Neural cell (in vitro differentiated cells): ENCODE data around the gene RBFOX2. TPM values are rescaled to one million over a fixed set of nuclear protein-coding genes. Genes with fewer than 3 reads are reported as not detected.
"Not testable (repeated sequence)": the region's sequence is repeated elsewhere in the genome, so short reads cannot be mapped to it uniquely, and the experiment has no call there.

ENCODE experiments used
- H2AFZ ChIP-seq: fragments of 200-600, 300-800 bp; sonication (generic), shearing (Covaris generic); 2 replicates; pipeline ENCODE4 v1.6.0; 2014; ENCODE audit warnings: low read depth, mild to moderate bottlenecking, antibody characterized with exemption, low read length, moderate library complexity
- H3F3A ChIP-seq: fragments of 200-600 bp; shearing (Covaris generic); 2 replicates; pipeline ENCODE4 v1.6.1; 2016; ENCODE audit warnings: mild to moderate bottlenecking, moderate library complexity, mixed read lengths, antibody characterized with exemption, low read length; ENCODE audit not compliant: insufficient read depth, poor library complexity, severe bottlenecking
- H3K27ac ChIP-seq: fragments of 200-600, 300-800 bp; sonication (generic), shearing (Covaris generic); 2 replicates; pipeline ENCODE4 v1.5.1; 2014; ENCODE audit warnings: mild to moderate bottlenecking, low read length, moderate library complexity
- H3K27me3 ChIP-seq: fragments of 300-800, 200-600 bp; sonication (generic), shearing (Covaris generic); 2 replicates; pipeline ENCODE4 v1.6.0; 2014; ENCODE audit warnings: mild to moderate bottlenecking, low read depth, low read length, moderate library complexity; ENCODE audit not compliant: insufficient read depth
- H3K36me3 ChIP-seq: fragments of 300-800, 200-600 bp; sonication (generic), shearing (Covaris generic); 2 replicates; pipeline ENCODE4 v1.5.1; 2014; ENCODE audit warnings: mild to moderate bottlenecking, antibody characterized with exemption, low read length, moderate library complexity; ENCODE audit not compliant: insufficient read depth
- H3K4me2 ChIP-seq: fragments of 300-800, 200-600 bp; sonication (generic), shearing (Covaris generic); 2 replicates; pipeline ENCODE4 v1.6.0; 2014; ENCODE audit warnings: mild to moderate bottlenecking, low read length
- H3K4me3 ChIP-seq: fragments of 300-800, 200-600 bp; sonication (generic), shearing (Covaris generic); 2 replicates; pipeline ENCODE4 v1.5.1; 2014; ENCODE audit warnings: mild to moderate bottlenecking, low read length, moderate library complexity
- H3K79me2 ChIP-seq: fragments of 200-600 bp; shearing (Covaris generic); replicated peaks from 2 replicates; pipeline ENCODE4 v1.6.0; 2014; ENCODE audit warnings: mild to moderate bottlenecking, low read length, moderate library complexity; ENCODE audit not compliant: insufficient read depth
- H3K9ac ChIP-seq: fragments of 300-800, 200-600 bp; sonication (generic), shearing (Covaris generic); 2 replicates; pipeline ENCODE4 v1.6.1; 2016; ENCODE audit warnings: mild to moderate bottlenecking, low read length, mixed read lengths
- H3K9me2 ChIP-seq: fragments of 200-600 bp; shearing (Covaris generic); 2 replicates; pipeline ENCODE4 v1.6.1; 2016; ENCODE audit warnings: mild to moderate bottlenecking, low read length, mixed read lengths; ENCODE audit not compliant: insufficient read depth
- H3K9me3 ChIP-seq: fragments of 200-600, 300-800 bp; sonication (generic), shearing (Covaris generic); 2 replicates; pipeline ENCODE4 v1.6.1; 2016; ENCODE audit warnings: mild to moderate bottlenecking, mixed run types, low read length, moderate library complexity, mixed read lengths
- H4K20me1 ChIP-seq: fragments of 200-600 bp; shearing (Covaris generic); 2 replicates; pipeline ENCODE4 v1.6.1; 2016; ENCODE audit warnings: mild to moderate bottlenecking, mixed run types; ENCODE audit not compliant: insufficient read depth
- EP300 ChIP-seq: fragments of 450-650 bp; conservative IDR thresholded peaks from 2 replicates; pipeline ENCODE4 v1.6.1; 2014; ENCODE audit warnings: antibody characterized with exemption, mild to moderate bottlenecking, moderate library complexity; ENCODE audit not compliant: poor library complexity, severe bottlenecking
- EZH2 ChIP-seq: fragments of 200-600, 300-800 bp; shearing (Covaris generic), sonication (generic); IDR thresholded peaks from 2 replicates; pipeline ENCODE4 v1.6.1; 2014; ENCODE audit warnings: antibody characterized with exemption, low read length, borderline replicate concordance, mild to moderate bottlenecking; ENCODE audit not compliant: insufficient read depth, poor library complexity, severe bottlenecking
- MXI1 ChIP-seq: fragments of 450-650 bp; conservative IDR thresholded peaks from 2 replicates; pipeline ENCODE4 v1.6.1; 2014; ENCODE audit warnings: antibody characterized with exemption, mild to moderate bottlenecking; ENCODE audit not compliant: poor library complexity, severe bottlenecking
- POLR2AphosphoS5 ChIP-seq: IDR thresholded peaks from 2 replicates; pipeline ENCODE4 v1.6.1; 2012
- RAD21 ChIP-seq: fragments of 450-650 bp; conservative IDR thresholded peaks from 2 replicates; pipeline ENCODE4 v1.6.1; 2014; ENCODE audit warnings: antibody characterized with exemption, mild to moderate bottlenecking, moderate library complexity
- SMC3 ChIP-seq: fragments of 450-650 bp; conservative IDR thresholded peaks from 2 replicates; pipeline ENCODE4 v1.6.1; 2014; ENCODE audit warnings: antibody characterized with exemption, mild to moderate bottlenecking, moderate library complexity; ENCODE audit not compliant: poor library complexity
- TAF1 ChIP-seq: IDR thresholded peaks from 2 replicates; pipeline ENCODE4 v1.6.1; 2012; ENCODE audit warnings: low read depth
- polyA plus RNA-seq: library from polyadenylated mRNA; depleted of rRNA; stranded (reverse); fragments of >200 nt; gene quantifications from 2 replicates; pipeline ENCODE4 v1.2.3, GENCODE V29; 2014
- TF ChIP-seq, protein P1 (sequence below): IDR thresholded peaks from 2 replicates; pipeline ENCODE4 v1.6.1; 2012; ENCODE audit warnings: borderline replicate concordance
- TF ChIP-seq, protein P2 (sequence below): fragments of 450-650 bp; IDR thresholded peaks from 2 replicates; pipeline ENCODE4 v1.5.1; 2014; ENCODE audit warnings: antibody characterized with exemption, mild to moderate bottlenecking, moderate library complexity; ENCODE audit not compliant: poor library complexity, severe bottlenecking

RBFOX2 gene
- polyA plus RNA-seq, 1 donor from 2014 or later = 529 TPM

- no peaks in the 10 kb centered on the region for H3K79me2 ChIP-seq
Observed at GRCh38 chr22:36049678-36049997, 21.0 kb upstream of the RBFOX2 start.

DNA sequence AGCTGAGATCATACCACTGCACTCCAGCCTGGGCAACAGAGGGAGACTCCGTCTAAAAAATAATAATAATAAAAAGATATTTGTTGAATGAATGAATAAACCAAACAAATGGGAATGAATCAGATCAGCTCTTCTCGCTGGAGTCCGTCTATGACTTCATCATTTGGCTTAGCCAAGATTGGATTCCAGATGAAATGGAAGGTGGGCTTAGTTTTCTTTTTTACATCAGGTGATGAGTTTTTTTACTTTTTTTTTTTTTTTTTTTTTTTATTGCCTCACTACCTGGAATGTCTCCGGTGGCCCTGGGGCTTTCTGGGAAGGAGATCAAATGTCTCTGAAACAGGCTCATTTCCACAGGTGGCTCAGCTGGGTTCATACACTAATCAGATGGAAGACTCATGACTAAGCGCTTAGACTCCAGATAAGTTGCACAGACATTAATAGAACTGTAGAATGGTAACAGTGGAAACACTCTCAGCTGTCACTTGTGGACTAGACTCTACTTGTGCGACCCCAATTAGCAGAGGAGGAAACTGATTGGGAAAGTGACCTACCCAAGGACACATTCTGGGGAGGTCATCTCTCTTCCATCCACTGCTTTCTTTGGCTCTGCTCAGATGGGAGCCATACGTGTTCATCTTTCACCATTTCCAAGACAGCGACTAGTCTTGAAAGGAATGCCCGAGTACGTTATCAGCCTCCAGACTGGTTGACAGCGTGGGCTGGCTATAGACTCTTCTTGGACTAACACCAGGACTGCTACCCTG lies 20.5 kb upstream of the RBFOX2 start:
- no peaks in the 10 kb centered on the region for H3F3A ChIP-seq
- no peaks in the 10 kb centered on the region for H3K79me2 ChIP-seq
- H2AFZ ChIP-seq = no peak overlapping the region
- no peaks in the 10 kb centered on the region for H3K9me2 ChIP-seq
- no peak overlapping the region for H3K9ac ChIP-seq
- no peaks in the 10 kb centered on the region for H3K27me3 ChIP-seq
- no peak for TF ChIP-seq TAF1
- no peak for TF ChIP-seq EP300
- TF ChIP-seq SMC3 = no peak
- TF ChIP-seq, protein P1, sequence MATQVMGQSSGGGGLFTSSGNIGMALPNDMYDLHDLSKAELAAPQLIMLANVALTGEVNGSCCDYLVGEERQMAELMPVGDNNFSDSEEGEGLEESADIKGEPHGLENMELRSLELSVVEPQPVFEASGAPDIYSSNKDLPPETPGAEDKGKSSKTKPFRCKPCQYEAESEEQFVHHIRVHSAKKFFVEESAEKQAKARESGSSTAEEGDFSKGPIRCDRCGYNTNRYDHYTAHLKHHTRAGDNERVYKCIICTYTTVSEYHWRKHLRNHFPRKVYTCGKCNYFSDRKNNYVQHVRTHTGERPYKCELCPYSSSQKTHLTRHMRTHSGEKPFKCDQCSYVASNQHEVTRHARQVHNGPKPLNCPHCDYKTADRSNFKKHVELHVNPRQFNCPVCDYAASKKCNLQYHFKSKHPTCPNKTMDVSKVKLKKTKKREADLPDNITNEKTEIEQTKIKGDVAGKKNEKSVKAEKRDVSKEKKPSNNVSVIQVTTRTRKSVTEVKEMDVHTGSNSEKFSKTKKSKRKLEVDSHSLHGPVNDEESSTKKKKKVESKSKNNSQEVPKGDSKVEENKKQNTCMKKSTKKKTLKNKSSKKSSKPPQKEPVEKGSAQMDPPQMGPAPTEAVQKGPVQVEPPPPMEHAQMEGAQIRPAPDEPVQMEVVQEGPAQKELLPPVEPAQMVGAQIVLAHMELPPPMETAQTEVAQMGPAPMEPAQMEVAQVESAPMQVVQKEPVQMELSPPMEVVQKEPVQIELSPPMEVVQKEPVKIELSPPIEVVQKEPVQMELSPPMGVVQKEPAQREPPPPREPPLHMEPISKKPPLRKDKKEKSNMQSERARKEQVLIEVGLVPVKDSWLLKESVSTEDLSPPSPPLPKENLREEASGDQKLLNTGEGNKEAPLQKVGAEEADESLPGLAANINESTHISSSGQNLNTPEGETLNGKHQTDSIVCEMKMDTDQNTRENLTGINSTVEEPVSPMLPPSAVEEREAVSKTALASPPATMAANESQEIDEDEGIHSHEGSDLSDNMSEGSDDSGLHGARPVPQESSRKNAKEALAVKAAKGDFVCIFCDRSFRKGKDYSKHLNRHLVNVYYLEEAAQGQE = no peak
- TF ChIP-seq MXI1 = no peak
- no peak for TF ChIP-seq EZH2
- TF ChIP-seq RAD21 = no peak
- TF ChIP-seq POLR2AphosphoS5 = no peak
- TF ChIP-seq, protein P2, sequence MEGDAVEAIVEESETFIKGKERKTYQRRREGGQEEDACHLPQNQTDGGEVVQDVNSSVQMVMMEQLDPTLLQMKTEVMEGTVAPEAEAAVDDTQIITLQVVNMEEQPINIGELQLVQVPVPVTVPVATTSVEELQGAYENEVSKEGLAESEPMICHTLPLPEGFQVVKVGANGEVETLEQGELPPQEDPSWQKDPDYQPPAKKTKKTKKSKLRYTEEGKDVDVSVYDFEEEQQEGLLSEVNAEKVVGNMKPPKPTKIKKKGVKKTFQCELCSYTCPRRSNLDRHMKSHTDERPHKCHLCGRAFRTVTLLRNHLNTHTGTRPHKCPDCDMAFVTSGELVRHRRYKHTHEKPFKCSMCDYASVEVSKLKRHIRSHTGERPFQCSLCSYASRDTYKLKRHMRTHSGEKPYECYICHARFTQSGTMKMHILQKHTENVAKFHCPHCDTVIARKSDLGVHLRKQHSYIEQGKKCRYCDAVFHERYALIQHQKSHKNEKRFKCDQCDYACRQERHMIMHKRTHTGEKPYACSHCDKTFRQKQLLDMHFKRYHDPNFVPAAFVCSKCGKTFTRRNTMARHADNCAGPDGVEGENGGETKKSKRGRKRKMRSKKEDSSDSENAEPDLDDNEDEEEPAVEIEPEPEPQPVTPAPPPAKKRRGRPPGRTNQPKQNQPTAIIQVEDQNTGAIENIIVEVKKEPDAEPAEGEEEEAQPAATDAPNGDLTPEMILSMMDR = no peak
- H4K20me1 ChIP-seq = no peaks in the 10 kb centered on the region
- no peak overlapping the region for H3K4me3 ChIP-seq
- H3K36me3 ChIP-seq = no peaks in the 10 kb centered on the region
- H3K9me3 ChIP-seq = no peaks in the 10 kb centered on the region
- no peak overlapping the region for H3K4me2 ChIP-seq
- no peak overlapping the region for H3K27ac ChIP-seq

More at GRCh38 chr22:36049678-36049997, 21.0 kb upstream of the RBFOX2 start:
- no peaks in the 10 kb centered on the region for H3K9me2 ChIP-seq
- no peaks in the 10 kb centered on the region for H3K9me3 ChIP-seq
- no peaks in the 10 kb centered on the region for H3K27me3 ChIP-seq
- H3K4me3 ChIP-seq = no peak overlapping the region
- H3K9ac ChIP-seq = no peak overlapping the region
- H2AFZ ChIP-seq = no peak overlapping the region
- no peak for TF ChIP-seq TAF1
- TF ChIP-seq, protein P2 = no peak
- TF ChIP-seq EZH2 = no peak
- no peak for TF ChIP-seq MXI1
- TF ChIP-seq POLR2AphosphoS5 = no peak
- no peak for TF ChIP-seq RAD21
- no peak for TF ChIP-seq SMC3
- no peak for TF ChIP-seq EP300
- TF ChIP-seq, protein P1 = no peak
- H3F3A ChIP-seq = no peaks in the 10 kb centered on the region
- H4K20me1 ChIP-seq = no peaks in the 10 kb centered on the region
- no peak overlapping the region for H3K4me2 ChIP-seq
- H3K36me3 ChIP-seq = no peaks in the 10 kb centered on the region
- no peak overlapping the region for H3K27ac ChIP-seq

DNA sequence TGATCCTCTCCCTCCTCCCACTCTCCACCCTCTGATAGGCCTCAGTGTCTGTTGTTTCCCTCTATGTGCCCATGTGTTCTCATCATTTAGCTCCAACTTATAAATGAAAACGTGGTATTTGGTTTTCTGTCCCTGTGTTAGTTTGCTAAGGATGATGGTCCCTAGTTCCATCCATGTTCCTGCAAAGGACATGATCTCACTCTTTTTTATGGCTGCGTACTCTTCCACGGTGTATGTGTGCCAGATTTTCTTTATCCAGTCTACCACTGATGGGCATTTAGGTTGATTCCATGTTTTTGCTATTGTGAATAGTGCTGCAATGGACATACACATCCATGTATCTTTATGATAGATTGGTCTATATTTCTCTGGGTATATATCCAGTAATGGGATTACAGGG lies 15.9 kb upstream of the RBFOX2 start:
- not testable (repeated sequence) for H3K9me3 ChIP-seq, H3K79me2 ChIP-seq, H3K27ac ChIP-seq, H3K9me2 ChIP-seq, H3K4me3 ChIP-seq, H2AFZ ChIP-seq, H3K27me3 ChIP-seq, H3K9ac ChIP-seq, H3K36me3 ChIP-seq, H3F3A ChIP-seq, H3K4me2 ChIP-seq, H4K20me1 ChIP-seq
